GM18519 (cell line): ENCODE measurements around the gene MN1.

Experiments
- ATAC-seq: cut with Tn5 transposase; IDR thresholded peaks from one replicate; pipeline ENCODE4 v1.9.1; 2021; ENCODE audit warnings: mild to moderate bottlenecking, moderate library complexity; ENCODE audit not compliant: unreplicated experiment, low FRiP score

The MN1 gene

DNA sequence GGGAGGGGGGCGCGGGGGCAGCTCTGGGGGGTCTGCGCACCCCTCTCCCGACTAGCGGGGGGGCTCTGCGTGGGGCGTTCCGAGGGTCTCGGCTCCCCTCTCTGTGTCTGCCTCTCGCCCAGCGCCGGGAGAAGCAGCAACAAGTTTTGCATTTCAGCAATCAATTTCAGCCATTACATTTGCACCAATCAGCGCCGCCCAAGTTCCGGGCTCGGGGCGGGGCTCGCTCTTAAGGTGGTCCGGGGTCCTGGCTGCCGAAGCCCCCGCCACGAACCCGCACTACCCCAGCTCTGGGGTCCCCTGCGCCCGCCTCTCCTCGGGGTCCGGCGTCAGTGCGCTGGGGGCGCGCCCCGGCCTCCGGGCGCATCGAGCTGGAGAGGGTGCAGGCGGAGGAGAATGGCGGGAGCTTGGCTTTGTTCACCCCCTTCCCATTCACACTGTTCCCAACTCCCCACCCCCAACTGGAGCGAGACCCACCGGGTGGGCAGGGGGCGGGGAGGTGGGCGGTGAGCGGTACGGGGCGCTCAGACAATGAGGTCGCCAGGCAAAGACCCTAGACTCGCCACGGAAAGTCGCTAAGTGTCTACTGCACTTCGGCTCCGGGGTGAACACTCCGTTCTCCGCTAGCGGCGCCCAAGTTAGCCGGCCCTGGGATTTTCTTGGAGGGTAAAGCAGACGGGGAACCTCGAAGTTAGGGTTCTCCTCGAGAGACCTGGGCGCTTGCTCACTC, at the start of gene MN1:
Gene MN1, minus strand, starts transcription at position 141 of the 730 bp plus-strand sequence. CDS start 1,213 bp downstream, outside the sequence.
- ATAC-seq: no peak

GRCh38 chr22:27850000-27850521, 48.5 kb upstream of the MN1 start:
- no peak for ATAC-seq

GRCh38 chr22:27848005-27848404, 46.4 kb upstream of the MN1 start:
- no peak for ATAC-seq

GRCh38 chr22:27846910-27847309, 45.4 kb upstream of the MN1 start:
- no peak for ATAC-seq

DNA sequence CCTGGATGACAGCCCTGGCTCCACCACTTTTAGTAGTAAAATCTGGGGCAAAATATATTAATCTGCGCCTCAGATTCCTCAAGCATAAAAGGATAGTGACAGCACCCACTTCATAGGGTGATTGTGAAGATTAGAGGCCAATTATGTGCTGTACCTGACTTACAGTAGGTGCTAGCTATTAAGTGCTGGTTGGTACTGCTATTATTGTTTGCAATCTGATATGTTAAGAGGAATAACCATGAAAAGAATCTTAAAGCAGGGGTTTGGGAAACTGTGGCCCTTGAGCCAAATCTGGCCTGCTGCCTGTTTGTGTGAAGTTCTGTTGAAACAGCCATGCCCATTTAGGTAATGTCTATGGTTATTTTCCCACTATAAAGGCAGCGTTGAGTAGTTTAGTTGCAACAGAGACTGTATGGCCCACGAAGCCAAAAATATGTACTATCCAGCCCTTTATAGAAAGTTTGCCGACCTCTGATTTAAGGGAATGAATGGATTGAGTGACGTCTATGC, 44.7 kb upstream of the MN1 start:
- ATAC-seq: no peak

GRCh38 chr22:27845644-27846043, 44.1 kb upstream of the MN1 start:
- no peak for ATAC-seq

- ATAC-seq: no peak
These were observed 43.4 kb upstream of the MN1 start for GRCh38 chr22:27844656-27845591.

DNA sequence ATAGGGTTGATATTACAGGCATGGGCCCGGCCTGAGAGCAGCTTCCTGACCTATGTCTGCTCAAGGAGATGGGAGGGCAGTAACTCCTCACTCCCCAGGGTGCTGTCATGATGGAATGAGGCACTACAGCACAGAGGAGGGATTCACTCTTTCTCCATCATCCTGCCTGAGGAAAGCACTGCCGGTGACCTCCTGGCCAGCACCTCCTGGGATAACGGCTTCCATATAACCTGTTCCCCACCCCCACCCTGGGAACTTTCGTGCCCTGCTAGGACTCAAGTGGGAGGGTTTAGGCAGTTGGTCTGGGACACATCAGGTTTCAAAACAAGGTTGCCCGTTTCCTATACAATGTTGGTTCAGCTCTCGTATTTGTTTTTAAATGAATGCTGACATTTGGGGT, 42.7 kb upstream of the MN1 start:
- ATAC-seq: no peak

DNA sequence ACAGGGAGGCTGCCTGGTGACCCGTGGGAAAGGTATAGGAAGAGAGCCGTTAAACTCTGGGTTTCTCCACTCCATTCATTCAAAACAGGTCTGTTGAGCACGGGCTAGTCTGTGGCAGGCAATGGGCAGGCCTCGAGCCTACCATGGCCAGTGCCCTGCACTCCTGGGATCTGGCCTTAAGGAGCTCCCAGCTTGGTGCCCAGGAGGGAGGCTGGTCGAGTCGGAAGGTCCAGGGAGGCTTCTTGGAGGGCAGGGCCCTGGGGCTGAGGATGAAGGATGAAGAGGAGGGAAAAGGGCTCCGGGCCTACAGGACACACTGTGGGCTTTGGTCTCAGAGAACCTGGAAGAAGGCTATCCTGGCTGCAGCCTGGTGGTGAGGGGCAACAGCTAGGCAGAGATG, 41.9 kb upstream of the MN1 start:
- ATAC-seq: no peak

DNA sequence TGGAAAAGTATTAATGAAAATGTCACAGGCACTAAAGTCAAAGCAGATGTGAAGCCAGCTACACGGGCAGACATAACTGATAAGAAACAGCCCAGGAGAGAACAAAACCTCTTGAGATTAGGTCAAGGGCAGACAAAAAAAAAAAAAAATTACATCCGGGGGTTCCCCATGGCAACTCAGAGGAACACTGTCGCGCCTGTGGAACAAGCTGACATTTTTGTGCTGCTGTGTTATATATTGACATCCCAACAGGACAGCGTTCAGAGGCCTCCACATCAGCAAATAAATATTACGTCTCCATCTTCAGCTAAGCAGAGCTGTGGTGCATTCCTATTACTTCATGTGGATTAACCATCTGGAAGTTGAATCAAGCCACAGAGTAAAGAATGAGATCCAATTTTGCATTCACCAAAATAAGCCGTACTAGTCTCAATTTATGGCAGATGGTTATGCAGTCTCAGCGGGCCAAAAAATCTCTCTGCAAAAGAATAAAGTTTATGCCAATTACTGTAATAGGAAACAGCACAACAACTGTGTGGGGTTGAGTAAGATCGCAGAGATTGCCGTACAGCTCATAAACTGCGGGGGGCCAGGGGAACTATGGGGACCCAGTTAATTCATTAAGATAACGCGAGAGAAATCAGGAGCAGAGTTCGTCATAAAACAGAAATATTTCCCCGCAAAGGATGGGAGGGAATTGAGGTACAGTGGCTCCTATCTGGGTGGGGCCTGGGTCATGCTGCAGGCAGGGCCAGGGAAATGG, 41.3 kb upstream of the MN1 start:
- no peak for ATAC-seq

GRCh38 chr22:27842201-27842600, 40.6 kb upstream of the MN1 start:
- ATAC-seq: no peak

DNA sequence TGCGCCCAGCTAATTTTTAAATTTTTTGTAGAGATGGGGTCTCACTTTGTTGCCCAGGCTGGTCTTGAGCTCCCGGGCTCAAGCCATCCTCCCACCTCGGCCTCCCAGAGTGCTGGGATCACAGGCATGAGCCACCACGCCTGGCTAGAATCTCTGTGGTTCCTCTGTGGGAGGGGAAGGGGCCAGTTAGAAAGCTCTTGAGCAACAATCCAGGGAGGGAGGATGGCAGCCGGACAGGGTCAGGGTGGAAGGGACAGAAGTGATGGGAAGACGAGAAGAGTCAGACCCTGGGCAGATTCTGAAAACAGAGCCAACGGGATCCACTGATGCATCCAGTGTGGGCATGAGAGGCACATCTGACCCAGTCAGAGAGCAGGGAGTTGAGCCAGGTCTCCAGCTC, 38.9 kb upstream of the MN1 start:
- no peak for ATAC-seq

GRCh38 chr22:27839057-27839660, 37.6 kb upstream of the MN1 start:
- no peak for ATAC-seq

DNA sequence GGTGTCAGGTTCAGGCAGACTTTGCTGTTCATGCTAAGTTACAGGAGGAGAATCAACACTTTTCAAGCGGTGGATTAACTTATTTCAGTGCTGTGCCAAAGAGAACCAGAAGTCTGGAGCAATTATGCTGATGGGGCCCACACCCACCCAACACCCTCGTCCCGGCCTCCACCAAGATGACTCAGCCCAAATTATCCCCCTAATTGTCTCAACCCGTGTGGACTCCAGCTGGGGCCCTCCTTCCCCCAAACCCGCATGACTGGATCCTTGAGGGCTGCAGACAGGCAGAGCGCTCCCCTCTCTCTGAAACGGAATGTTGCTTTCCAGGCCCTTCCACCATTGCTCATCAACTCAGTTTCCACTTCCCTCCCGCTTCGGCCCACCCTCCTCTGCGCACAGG, 34.6 kb upstream of the MN1 start:
- no peak for ATAC-seq

DNA sequence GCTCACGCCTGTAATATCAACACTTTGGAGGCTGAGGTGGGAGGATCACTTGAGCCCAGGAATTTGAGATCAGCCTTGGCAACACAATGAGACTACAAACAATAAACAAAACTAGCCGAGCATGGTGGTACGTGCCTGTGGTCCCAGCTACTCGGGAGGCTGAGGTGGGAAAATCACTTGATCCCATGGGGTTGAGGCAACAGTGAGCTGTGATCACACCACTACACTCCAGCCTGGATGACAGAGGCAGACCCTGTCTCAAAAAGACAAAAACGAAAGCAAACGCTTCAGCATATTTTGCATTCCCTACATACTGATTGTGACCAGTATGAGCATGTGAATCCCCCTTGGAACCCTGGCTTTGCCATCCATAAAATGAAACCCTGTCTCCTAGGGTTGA, 33.9 kb upstream of the MN1 start:
- no peak for ATAC-seq

DNA sequence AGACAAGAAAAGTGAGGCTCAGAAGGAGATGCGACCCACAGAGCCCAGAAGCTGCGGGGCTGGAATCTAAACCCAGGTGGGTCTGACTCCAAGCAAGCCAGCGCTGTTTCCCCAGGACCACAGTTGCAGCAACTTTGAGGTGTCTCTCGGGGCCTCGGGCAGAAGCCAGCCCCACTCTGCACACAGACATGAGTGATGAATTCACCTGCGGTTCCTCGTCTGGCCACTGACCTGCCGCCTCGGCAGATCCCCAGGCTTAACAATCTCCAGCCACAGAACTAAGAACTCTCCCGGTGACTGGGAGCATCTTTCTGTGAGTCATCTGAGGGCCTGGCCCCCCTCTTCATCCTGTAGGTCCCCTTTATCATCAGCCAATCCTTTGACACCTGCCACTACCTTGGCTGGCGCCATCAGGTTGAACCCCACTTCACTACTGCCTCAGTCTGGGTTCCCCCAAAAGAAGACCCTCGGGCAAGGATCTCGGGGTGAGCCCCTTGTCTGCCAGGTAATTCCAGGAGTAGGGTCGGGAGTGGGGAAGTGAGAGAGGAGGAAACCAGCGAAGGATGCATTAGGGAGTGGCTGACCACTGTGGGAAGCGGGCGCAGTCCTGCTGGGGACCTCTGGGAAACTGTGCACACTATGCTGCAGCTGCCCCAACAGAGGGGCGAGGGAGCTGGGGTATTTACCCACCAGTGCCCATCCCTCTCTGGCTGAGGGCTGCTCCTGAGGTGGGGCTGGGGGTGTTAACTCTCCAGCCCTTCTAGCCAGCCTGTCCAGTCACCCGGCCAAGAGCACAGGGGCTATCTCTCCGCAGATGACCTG, 33.0 kb upstream of the MN1 start:
- ATAC-seq: no peak

GRCh38 chr22:27833803-27834202, 32.2 kb upstream of the MN1 start:
- no peak for ATAC-seq

- ATAC-seq: no peak
These were observed 31.1 kb upstream of the MN1 start for GRCh38 chr22:27832606-27833005.

DNA sequence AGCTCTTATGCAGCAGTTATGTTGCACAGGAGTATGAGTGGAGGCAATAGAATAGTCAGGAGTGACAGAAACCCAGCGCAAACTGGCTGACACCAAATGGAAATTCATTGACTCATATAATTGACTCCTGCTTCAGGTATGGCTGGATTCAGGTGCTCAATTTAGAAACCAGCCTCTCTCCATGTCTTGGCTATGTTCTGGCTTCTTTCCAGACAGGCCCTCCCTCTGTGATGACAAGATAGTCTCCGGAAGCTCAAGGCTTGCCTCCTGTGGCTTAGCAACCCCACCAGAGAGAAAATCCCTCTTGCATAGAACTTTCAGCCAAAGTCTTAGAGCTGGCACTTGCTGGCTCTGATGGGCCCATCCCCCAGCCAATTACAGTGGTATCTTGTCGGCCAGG, 28.1 kb upstream of the MN1 start:
- no peak for ATAC-seq
